ENCODE measurements around the gene PUM2.
"Not testable (repeated sequence)": the region's sequence is repeated elsewhere in the genome, so short reads cannot be mapped to it uniquely, and the experiment has no call there.

Gene PUM2

DNA sequence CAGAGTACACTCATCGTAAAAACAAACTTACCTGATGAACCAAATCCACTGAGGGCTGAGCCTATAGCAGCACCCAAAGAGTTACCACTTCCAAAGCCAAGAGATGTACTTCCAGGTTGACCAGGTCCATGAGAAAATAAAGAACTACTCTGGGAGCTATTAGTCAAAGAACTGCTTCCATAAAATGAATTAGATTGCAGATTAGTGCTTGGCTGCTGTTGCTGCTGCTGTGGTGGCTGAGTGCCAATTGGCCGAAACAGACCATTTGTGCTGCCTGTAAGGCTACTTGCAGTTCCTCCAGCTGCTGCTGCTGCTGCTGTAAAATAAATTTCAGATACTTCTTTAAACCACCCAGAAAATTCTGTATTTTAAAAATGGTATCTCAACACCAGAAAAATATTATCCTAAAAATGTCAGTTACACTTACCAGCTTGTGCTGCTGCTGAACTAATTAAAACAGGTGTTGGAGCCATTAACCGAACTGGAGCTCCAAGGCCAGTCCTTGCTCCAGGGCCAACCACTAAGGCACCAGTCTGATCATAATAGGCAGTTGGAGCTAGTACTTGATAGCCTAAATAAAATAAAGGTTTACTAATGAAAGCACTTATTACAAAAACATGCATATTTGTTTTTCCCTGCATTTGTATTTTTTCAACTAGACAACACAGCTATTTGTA, 67.6 kb downstream of the PUM2 start:
- DNase-seq, result no peak

DNA sequence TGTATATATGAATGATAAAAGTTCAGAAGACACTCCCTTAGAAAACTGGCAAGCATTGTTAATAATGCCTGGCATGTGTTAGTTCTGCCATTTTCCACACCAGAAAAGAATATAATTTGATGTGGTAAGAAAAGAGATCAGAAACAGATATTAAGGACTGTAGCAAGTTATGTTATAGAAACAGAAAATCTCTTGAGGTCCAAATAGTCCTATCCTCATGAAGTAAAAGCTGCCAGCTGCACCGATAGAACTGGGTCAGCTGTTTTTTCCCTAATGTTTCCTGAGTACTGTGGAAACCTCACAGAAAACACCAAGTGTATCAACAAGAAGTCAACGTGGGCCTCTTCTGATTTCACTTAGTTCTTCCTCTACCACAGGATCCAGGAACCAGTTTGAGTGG, 68.8 kb downstream of the PUM2 start:
- DNase-seq, result no peak

DNA sequence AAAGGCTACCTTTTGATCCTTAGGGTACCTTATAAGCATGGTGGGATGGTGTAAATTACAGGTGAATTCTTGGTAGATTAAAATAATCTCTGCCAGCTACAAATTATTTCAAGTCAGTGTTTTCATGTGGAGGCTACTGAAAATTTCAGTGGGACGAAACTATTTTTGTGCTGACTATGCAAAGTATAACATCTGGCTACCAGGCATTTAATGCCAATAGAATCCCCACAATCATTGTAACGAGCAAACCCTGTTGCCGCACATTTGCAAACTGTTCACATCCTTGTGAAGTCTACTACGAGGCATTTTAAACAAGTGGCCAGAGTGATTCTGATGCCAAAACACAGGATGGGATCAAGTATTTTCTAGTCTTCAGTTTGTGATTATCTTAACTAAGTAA, 77.6 kb downstream of the PUM2 start:
- no peak for DNase-seq

DNA sequence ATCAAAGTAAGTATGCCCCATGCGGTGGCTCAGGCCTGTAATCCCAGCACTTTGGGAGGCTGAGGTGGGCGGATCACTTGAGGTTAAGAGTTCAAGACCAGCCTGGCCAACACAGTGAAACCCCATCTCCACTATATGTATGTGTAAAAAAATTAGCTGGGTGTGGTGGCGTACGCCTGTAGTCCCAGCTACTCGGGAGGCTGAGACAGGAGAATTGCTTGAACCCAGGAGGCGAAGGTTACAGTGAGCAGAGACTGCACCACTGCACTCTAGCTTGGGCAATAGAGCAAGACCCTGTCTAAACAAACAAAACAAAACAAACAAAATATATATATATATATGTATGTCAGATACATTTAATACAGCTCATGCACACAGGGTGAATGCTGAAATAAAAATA, 82.3 kb downstream of the PUM2 start:
- not testable (repeated sequence) for DNase-seq

DNA sequence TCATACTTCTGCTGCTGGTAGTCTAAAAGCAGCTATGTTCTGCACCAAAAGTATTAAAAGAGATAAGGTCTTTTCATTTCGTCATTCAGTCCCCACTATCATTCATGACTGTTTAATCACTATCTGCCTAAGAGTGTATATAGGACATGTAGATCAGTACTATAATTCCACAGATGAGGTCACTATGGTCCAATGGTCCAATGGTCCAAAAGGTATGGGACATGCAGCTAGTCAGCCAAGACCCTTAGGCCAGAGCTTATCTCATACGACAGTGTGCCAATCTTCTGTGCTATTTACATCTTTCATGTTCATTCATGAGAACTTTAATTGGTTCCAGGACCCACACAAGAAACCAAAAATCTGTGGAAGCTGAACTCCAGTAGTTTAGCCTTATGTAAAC, 83.1 kb downstream of the PUM2 start:
- no peak for DNase-seq

DNA sequence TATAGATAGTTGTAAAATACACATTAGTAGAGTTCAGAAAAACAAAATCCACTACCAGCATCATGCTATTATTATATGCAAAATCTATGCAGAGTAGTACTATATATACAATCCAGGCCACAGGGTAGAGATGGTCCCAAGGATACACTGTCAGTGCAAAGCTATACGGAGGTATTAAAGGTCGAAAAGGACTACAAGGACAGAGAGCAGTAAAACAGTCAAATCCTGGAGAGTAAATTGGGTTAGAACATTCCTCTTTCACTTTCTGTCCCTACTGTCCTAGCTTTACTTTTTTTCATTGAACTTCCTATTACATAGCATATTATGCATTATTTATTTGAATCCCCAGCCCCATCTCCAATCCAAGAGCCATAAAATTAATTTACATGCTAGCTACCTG, 86.0 kb downstream of the PUM2 start:
- no peak for DNase-seq

DNA sequence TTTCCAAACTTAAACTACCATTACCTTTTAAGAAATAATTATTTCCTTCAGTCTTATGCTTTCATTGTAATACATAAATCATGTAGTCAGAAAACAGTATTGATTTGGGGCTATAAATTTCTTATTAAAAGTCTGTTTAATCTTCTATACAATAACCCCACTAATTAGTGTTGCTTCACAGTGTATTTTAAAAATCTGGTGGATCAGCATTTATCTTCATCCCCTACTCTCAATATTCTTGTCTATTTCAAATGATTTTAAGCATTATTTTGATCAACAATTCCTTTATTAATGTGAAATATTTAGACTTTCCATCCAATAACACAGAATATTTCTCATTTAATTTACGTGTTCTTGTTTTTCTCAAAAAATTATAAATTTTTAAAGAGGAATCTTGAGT, 93.2 kb downstream of the PUM2 start:
- no peak for DNase-seq

DNA sequence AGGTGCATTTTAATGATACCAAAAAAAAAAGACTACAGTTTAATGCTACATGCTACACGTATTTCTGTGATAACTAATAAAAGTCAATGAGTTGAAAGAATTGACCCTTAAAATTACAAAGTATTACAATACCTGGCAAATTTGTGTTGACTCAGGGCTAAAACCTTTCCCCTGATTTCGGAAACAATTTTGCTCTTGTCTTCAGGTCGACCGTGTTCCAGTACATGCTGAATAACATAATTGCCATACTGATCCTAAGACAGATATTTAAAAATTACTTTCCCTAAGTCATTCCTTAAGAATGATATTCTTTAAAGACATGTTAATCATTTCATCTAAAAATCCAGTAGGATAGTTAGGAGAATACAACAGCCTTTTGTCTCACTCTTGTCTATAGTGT, 95.9 kb downstream of the PUM2 start:
- no peak for DNase-seq

DNA sequence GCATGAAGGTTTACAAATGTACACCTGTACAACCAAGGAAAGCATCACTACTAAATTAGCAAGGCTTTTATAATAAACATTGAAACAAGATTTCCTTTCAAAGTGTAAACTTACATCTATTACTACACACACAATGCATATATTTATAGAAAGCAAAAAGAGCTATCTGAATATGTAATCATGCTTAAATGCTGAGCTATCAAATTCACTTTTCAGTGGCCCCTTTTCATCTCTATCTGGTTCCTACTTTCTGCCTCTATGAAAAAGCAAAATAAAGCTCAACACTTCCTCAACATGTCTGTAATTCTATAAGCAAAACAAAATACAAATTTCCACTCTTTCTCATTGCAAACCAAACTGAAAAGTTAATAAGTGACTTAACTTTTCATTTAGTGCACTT, 100.2 kb downstream of the PUM2 start:
- no peak for DNase-seq

DNA sequence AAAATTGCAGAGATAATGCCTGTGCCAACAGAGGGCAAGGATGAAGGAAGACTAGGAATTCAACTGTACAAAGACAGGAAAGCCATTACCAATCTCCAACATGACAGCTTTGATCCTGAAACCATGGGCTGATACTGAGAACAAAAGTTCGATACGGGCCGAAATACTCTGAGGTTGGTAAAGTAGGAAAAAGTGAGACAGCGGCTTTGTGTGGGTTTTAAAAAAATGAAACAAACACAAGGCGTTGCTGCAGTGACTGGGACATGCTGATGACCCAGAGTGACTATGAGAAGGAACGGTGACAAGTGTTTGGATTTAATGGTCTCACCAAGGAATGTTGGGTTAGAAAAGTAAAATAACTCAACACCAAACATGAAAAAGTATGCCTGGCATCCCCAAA, 101.5 kb downstream of the PUM2 start:
- DNase-seq, result no peak

DNA sequence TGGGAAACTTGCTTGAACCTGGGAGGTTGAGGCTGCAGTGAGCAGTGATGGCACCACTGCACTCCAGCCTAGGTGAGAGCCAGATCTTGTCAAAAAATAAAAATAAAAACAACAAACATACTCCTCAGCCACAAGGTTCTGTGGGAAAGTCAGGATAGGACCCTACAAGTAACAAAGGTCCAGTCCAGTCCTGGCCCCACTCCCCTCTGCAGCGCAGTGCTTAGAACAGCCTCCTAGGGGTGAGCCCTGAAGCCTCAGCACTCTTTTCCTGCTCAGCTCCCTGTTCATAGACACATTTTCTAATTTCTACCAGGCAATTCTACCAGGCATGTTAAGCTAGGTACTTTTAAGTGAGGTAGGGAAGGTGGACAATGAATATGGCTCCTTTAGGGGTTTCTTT, 103.6 kb downstream of the PUM2 start:
- no peak for DNase-seq

DNA sequence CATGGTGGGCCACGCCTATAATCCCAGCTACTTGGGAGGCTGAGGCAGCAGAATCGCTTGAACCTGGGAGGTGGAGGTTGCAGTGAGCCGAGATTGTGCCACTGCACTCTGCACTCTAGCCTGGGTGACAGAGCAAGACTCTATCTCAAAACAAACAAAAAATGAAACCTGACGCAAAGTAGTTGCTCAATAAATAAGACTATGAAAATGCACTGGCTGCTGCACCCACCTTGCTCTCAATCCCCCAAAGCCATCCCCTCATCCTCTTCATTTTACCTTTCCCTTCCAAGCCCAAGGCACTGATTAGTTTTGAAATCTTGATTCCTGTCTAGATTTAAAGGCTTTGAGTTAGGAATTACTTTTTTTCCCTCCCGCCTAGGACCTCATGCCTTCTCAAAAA, 107.0 kb downstream of the PUM2 start:
- not testable (repeated sequence) for DNase-seq

DNA sequence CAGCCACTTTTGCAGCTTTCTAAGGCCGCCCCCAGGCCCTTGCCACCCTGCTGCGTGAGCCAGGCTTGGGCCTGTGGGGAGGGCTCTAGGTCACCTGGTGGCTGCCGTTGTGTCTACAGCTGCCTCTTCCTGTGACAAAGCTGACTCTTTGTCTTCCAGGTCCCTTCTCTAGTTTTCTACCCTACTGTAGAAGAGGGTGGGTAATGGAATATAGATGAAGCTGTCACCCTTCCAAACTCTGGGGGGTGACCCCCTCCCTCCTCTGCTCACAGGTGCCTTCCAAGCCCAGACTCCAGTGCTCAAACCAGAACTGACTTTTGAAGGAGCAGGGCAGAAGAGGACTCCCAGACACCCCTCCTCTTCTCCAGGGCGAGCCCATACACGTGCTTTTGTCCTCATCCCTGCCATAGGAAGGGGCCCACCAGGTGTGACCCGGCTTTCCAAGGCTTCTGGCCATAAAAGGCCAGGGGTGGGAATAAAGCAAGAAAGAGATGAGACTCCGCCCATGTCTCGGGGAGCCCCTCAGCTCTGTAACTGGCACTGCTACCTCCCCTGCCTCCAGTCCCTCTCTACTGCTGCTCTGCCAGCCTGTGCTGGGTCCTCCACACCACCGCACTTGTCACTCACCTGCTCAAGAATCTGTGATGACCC, 107.8 kb downstream of the PUM2 start:
- no peak for DNase-seq

DNA sequence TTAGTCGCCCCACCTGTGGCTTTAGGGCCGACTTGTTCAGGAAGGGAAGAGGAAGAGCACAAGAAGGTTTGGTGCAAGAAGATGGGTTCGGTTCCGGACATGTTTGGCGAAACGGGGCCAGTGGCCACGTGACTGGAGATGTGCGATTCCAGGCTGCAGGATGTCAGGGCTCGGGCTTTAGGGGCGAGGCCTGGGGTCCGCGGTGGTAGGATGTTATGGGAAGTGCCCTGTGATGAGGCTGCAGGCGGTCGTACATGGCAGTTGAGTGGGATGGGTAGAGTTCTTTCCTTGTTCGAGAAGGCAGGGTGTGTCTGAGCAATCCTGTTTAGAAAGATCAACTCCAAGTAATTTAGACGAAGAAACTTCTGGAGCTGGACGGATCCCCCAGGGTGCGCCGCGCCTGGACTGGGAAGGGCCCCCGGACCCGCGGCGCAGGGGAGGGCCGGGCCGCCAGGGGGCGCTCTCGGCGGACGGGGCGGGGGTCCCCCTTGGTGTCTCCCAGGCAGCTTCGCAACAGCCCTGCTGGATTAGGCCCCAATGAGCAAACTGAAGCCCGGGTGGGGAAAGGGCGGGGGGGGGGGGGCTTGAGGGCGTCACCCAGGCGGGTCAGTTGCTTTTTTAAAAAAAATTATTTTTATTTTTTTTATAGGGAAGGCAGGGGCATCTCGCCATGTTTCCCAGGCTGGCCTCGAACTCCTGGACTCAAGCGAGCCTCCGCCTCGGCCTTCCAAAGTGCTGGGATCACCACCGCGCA, 108.5 kb downstream of the PUM2 start:
- DNase-seq, result no peak

DNA sequence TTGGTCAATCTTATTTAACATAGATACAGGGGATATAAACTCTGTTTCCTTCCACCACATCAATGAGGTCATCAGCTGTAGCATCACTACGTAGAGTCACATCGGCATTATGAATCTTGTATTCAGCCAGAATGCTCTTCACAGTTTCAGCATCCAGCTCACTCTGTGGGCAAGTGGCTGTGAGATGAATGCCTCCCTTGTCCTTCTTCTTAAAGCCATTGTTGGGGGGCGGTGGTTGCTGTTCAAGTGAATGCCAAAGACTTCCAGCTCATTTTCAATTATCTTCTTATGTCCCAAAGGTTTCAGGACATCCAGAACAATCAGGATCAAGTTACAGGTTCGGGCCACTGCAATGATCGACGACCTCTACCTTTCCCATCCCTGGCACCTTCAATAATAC, 110.4 kb downstream of the PUM2 start:
- DNase-seq, result not testable (repeated sequence)

DNA sequence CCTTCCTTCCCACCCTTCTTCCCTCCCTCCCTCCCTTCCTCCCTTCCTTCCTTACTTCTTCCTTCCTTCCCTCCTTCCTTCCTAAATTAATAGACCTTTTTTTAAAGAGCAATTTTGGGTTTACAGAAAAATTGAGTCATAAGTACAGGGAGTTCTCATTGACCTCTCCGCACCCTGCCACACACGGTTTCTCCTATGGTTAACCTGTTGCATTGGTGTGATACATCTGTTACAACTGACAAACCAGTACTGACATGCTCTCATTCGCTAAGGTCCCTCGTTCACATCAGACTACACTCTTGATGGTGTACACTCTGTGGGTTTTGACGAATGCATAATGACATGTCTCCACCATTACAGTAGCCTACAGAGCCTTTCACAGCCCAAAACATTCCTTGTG, 114.1 kb downstream of the PUM2 start:
- DNase-seq, result no peak

DNA sequence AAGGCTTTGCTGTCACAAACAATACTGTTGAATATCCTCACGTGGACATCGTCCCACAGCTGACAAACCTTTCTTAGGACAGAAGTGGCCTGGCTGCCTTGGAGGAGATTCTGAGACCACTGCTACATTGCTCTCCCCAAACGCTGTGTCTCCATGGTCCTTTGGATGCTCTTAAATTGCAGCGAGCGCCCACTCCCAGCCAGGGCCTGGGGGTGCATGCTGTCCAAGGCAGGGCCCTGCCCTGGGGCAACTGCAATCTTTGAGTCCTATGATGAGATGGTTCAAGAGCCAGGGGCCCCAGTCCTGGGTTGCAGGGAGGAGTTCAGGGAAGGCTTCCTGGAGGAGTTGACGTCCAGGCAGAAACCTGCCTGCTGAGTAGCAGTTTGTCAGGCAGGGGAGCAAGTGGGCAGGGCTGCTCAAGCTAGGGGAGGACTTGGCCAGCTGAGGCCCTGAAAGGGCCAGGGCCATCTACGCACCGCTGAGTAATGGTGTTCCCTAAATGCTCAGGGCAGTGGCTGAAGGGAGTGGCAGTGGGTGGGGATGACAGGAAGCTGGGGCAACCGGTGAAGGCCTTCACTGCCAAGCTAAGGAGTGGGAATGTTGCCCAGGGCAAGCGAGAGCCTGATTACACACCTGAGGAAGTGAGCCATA, 114.9 kb downstream of the PUM2 start:
- DNase-seq, result no peak

DNA sequence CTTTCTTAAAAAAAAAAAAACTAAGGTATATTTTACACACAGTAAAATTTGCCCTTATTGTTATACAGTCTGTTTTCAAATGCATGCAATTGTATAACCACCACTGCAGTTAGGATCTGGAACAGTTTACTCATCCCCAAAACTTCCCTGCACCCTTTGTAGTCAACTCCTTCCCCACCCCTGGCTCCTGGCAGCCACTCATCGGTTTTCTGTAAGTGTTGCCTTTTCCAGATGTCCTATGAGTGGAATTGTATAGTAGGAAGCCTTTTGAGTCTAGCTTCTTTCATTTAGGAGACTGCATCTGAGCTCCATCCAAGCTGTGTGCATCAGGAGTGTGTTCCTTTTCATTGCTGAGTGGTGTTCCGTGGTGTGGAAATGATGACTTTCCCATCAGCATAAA, 116.0 kb downstream of the PUM2 start:
- not testable (repeated sequence) for DNase-seq

DNA sequence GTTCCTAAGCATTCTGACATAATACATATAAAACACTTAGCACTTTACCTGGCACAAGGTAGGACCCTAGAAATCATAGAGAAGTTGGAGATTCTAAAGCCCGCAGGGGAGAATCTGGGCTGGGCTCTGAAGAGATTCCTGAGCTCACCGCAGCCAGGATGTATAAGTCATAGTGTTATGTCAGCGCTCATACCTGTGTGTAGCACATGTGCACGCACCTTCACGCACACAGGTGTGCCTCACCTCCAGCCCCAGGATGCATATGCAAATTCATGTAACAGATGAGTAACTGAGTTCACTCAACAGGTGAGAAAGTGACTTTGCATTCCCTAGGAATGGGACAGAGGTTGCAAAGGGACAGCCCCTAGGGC, 117.8 kb downstream of the PUM2 start:
- DNase-seq, result no peak

DNA sequence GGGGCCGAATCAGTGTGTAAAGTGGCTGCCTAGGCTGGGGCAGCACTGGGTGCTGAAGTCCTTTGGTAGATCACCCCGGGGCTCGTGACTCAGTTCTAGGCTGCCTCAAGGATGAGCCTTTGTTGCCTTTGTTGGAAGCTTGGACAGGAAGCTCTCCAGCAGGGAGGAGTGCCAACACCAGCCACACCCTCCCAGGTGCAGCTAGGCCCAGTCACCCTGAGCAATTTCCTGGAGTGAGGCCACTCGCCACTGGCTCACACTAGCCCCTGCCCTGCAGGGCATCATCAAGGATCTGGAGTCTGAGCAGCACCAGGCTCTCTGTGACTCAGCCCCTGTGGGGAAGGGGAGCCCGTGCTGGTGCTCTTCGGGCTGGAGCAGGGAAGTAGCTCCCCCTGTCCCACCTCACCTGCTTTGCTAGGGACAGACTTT, 119.0 kb downstream of the PUM2 start:
- no peak for DNase-seq

DNA sequence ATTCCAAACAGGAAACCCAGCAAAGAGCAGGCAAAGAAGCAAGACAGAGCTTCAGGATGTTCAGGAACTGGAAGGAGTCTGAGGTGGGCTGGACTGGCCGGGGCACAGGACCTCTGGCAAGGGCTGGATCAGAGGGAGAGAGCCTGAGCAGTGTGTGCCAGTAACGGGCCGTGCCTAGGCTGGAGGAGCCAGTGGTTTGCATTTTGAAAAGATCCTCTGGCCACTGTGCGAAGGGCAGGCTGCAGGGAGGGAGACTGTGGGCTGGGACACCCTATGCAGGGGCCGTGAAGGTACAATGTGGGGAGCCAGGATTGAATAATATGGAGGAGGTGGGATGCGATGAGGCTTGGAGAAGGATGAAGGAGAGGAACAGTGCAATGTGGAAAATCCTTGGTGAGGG, 119.5 kb downstream of the PUM2 start:
- no peak for DNase-seq

DNA sequence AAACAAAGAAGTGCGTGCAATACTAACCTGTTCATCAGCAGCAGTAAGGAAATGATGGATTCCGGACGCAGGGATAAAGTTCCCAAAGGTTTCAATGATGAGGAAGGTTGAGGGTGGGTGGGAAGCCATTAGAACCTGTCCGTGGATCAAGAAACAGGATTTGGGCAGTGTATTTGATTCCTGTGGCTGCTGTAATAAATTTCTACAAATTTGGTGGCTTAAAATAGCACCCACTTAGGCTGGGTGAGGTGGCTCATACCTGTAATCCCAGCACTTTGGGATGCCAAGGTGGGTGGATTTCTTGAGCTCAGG, 120.6 kb downstream of the PUM2 start:
- DNase-seq, result no peak

DNA sequence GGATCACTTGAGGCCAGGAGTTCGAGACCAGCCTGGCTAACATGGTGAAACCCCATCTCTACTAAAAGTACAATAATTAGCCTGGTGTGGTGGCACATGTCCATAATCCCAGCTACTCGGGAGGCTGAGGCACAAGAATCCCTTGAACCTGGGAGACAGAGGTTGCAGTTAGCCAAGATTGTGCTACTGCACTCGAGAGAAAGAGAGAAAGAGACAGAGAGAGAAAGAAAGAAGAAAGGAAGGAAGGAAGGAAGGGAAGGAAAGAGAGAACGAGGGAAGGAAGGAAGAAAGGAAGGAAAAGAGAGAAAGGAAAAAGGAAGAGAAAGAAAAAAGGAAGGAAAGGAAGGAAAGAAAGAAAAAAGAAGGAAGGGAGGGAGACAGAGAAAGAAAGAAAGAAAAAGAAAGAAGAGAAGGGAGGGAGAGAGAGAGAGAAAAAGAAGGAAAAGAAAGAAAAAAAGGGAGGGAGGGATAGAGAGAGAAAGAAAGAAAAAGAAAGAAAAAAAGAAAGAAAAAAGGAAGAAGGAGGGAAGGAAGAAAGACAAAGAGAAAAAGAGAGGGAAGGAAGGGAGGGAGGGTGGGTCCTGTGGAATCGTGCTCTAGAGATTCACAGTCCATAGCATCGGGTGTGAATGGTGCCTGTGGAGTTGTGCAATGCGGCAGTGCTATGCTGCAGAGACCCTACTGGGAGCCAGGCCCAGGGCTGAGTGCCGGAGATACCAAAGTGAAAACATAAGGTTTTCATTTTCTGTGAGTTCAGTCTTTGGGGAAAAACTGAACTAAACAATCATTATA, 121.1 kb downstream of the PUM2 start:
- no peak for DNase-seq
